ENCODE data around the gene PRKD1. TPM values are rescaled to one million over a fixed set of nuclear protein-coding genes. Genes with fewer than 3 reads are reported as not detected.

PRKD1 gene
- total RNA-seq, 1 experiment from 2014 or later = 1.2 TPM

DNA sequence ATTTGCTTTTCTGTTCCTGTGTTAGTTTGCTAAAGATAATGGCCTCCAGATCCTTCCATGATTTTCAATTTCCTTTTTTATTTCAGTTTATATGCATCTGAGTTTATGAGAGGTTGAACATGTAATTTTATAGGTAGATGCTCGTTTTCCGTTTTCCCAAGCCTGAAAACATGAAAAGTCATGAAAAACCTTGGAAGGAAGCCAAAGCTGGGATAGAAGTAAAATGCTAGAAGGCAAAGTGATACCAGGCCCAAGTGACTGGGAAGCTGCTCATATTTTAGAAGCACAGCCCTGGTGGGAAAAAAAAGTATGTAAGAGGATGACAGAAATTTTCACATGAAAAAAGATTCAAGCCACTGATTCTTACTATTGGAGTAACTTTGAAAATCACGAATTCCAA lies 290.8 kb downstream of the PRKD1 start:
- H3K79me2 ChIP-seq (ENCODE audit: low read length) = no peaks in the 10 kb centered on the region
- no peak overlapping the region for H3K4me2 ChIP-seq (ENCODE audit: low read length)
- H3K27ac ChIP-seq (ENCODE audit: low read length) = no peak overlapping the region
- no peak overlapping the region for H3K9ac ChIP-seq (ENCODE audit: low read length)
- BruUV-seq (replicated peaks) = no TSS peak
- DNase-seq (no peak), ATAC-seq (no peak)
- no peaks in the 10 kb centered on the region for H3K36me3 ChIP-seq (ENCODE audit: low read depth, low read length)
- H2AFZ ChIP-seq (ENCODE audit: low read length) = no peak overlapping the region
- TF ChIP-seq, protein P1, sequence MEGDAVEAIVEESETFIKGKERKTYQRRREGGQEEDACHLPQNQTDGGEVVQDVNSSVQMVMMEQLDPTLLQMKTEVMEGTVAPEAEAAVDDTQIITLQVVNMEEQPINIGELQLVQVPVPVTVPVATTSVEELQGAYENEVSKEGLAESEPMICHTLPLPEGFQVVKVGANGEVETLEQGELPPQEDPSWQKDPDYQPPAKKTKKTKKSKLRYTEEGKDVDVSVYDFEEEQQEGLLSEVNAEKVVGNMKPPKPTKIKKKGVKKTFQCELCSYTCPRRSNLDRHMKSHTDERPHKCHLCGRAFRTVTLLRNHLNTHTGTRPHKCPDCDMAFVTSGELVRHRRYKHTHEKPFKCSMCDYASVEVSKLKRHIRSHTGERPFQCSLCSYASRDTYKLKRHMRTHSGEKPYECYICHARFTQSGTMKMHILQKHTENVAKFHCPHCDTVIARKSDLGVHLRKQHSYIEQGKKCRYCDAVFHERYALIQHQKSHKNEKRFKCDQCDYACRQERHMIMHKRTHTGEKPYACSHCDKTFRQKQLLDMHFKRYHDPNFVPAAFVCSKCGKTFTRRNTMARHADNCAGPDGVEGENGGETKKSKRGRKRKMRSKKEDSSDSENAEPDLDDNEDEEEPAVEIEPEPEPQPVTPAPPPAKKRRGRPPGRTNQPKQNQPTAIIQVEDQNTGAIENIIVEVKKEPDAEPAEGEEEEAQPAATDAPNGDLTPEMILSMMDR (conservative IDR thresholded peaks at IDR 0.05; ENCODE audit: low read depth, low read length) = no peak
- TF ChIP-seq EZH2phosphoT487 (IDR thresholded peaks at IDR 0.05; ENCODE audit: borderline replicate concordance, low read length) = no peak
- TF ChIP-seq EZH2 (IDR thresholded peaks at IDR 0.05; ENCODE audit: low read length, unreplicated experiment) = no peak
- H4K20me1 ChIP-seq (ENCODE audit: low read length) = no peaks in the 10 kb centered on the region
- POLR2A ChIA-PET (ENCODE audit: unreplicated experiment) = no interaction called here
- H3K27me3 ChIP-seq (ENCODE audit: low read length) = no peaks in the 10 kb centered on the region
- H3F3A ChIP-seq (ENCODE audit: low read length, unreplicated experiment) = no peaks in the 10 kb centered on the region
- H3K4me1 ChIP-seq (ENCODE audit: insufficient read depth, low read length) = no peaks in the 10 kb centered on the region
- CTCF ChIA-PET = no interaction called here
- no peaks in the 10 kb centered on the region for H3K9me3 ChIP-seq (ENCODE audit: low read length)
- intact Hi-C loops (cut with micrococcal nuclease) = no loop called here
- H3K9me2 ChIP-seq (replicated peaks; ENCODE audit: low read length) = no peaks in the 10 kb centered on the region
- no peak overlapping the region for H3K4me3 ChIP-seq (ENCODE audit: low read length)

DNA sequence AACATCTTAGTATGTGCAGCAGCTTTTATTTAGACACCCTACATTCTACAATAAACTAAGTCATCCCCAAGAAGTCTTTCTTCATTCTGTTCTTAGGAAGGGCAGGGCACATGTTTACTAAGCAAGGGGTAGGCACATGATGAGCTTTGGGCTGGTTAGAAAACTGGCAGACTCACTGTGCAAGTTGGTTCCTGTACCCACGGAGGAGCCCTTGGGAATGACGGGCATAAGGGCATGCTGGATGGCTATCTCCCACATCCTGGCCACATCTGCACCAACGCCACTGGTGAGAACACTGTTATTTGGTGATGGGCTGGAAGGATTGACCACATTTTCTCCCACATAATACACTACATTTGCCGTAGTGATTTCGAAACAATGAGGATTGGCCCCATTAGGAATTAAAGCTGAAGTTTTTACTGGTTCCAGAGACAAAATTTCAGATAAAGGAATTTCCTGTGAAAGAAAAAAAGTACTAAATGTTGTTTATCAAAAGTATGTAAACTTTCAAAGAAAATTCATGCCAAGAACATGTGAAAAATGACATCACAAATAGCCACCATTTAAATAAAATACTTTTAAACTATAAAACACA lies 297.0 kb downstream of the PRKD1 start:
- DNase-seq (no peak), ATAC-seq (no peak)
- TF ChIP-seq, protein P1 (conservative IDR thresholded peaks at IDR 0.05; ENCODE audit: low read depth, low read length) = no peak
- TF ChIP-seq EZH2 (IDR thresholded peaks at IDR 0.05; ENCODE audit: low read length, unreplicated experiment) (no peak), EZH2phosphoT487 (IDR thresholded peaks at IDR 0.05; ENCODE audit: borderline replicate concordance, low read length) (no peak)
- Histone ChIP-seq H3K9me2 (replicated peaks; ENCODE audit: low read length) (no peaks in the 10 kb centered on the region), H3K27me3 (ENCODE audit: low read length) (no peaks in the 10 kb centered on the region), H3K4me3 (ENCODE audit: low read length) (no peak overlapping the region), H3K36me3 (ENCODE audit: low read depth, low read length) (no peaks in the 10 kb centered on the region), H3K9me3 (ENCODE audit: low read length) (no peaks in the 10 kb centered on the region), H3K27ac (ENCODE audit: low read length) (no peak overlapping the region), H3K79me2 (ENCODE audit: low read length) (no peaks in the 10 kb centered on the region), H4K20me1 (ENCODE audit: low read length) (no peaks in the 10 kb centered on the region), H3K4me1 (ENCODE audit: insufficient read depth, low read length) (no peaks in the 10 kb centered on the region), H3F3A (ENCODE audit: low read length, unreplicated experiment) (no peaks in the 10 kb centered on the region), H2AFZ (ENCODE audit: low read length) (no peak overlapping the region), H3K9ac (ENCODE audit: low read length) (no peak overlapping the region), H3K4me2 (ENCODE audit: low read length) (no peak overlapping the region)
- ChIA-PET POLR2A (ENCODE audit: unreplicated experiment) (no interaction called here), CTCF (no interaction called here)
- no TSS peak for BruUV-seq (replicated peaks)
- intact Hi-C loops (cut with micrococcal nuclease) = no loop called here

DNA sequence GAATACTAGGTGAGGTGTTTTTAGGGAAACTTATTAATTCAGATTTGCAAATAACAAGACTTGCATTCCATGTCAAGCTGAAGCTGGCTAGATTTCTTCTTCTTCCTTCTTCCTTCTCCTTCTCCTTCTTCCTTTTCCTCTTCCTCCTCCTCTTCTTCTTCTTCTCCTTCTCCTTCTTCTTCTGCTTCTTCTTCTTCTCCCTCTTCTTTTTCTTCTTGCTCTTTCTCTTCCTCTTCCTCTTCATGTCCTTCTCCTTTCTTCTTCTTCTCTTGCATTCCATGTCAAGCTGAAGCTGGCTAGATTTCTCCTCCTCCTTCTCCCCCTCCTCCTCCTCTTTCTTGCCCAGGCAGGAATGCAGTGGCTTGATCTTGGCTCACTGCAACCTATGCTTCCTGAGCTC lies 297.8 kb downstream of the PRKD1 start:
- ATAC-seq (no peak), DNase-seq (no peak)
- Histone ChIP-seq H3K9me2 (replicated peaks; ENCODE audit: low read length) (no peaks in the 10 kb centered on the region), H2AFZ (ENCODE audit: low read length) (no peak overlapping the region), H4K20me1 (ENCODE audit: low read length) (no peaks in the 10 kb centered on the region), H3K79me2 (ENCODE audit: low read length) (no peaks in the 10 kb centered on the region), H3K4me3 (ENCODE audit: low read length) (no peak overlapping the region), H3K27me3 (ENCODE audit: low read length) (no peaks in the 10 kb centered on the region), H3K4me1 (ENCODE audit: insufficient read depth, low read length) (no peaks in the 10 kb centered on the region), H3F3A (ENCODE audit: low read length, unreplicated experiment) (no peaks in the 10 kb centered on the region), H3K4me2 (ENCODE audit: low read length) (no peak overlapping the region), H3K9me3 (ENCODE audit: low read length) (no peaks in the 10 kb centered on the region), H3K9ac (ENCODE audit: low read length) (no peak overlapping the region), H3K36me3 (ENCODE audit: low read depth, low read length) (no peaks in the 10 kb centered on the region), H3K27ac (ENCODE audit: low read length) (no peak overlapping the region)
- TF ChIP-seq EZH2phosphoT487 (IDR thresholded peaks at IDR 0.05; ENCODE audit: borderline replicate concordance, low read length) = no peak
- TF ChIP-seq EZH2 (IDR thresholded peaks at IDR 0.05; ENCODE audit: low read length, unreplicated experiment) = no peak
- TF ChIP-seq, protein P1 (conservative IDR thresholded peaks at IDR 0.05; ENCODE audit: low read depth, low read length) = no peak
- POLR2A ChIA-PET (ENCODE audit: unreplicated experiment) = no interaction called here
- no TSS peak for BruUV-seq (replicated peaks)
- intact Hi-C loops (cut with micrococcal nuclease) = no loop called here
- CTCF ChIA-PET = no interaction called here
